Kidney (tissue), 14 donors: ENCODE results near the gene SEC14L5. TPM values are rescaled to one million over a fixed set of nuclear protein-coding genes. Genes with fewer than 3 reads are reported as not detected.

Experiments used
- DNase-seq, 5 donors: peaks; one replicate each; pipeline ENCODE4 v3.0.0-alpha.2; 2013 to 2020
- FAIRE-seq: peaks from 2 replicates; lab custom pipeline; 2012; peaks lifted over from hg19 to GRCh38; lab: Jason Lieb, UNC
- H3K27ac ChIP-seq, 2 donors: one replicate each; pipeline ENCODE4 v1.7.0; 2013; ENCODE audit warnings: low read depth in 2 of 2, low read length in 2 of 2, inconsistent platforms in 1 of 2
- H3K27me3 ChIP-seq: one replicate; pipeline ENCODE4 v1.7.1; 2013; ENCODE audit warnings: low read length, inconsistent platforms; ENCODE audit not compliant: control insufficient read depth, insufficient read depth
- H3K36me3 ChIP-seq, 3 donors: one replicate each; pipeline versions ENCODE4 v1.7.0 to v1.7.1; 2013; ENCODE audit warnings: low read length in 3 of 3, control low read depth in 1 of 3, inconsistent platforms in 1 of 3; ENCODE audit not compliant: insufficient read depth in 3 of 3, control insufficient read depth in 2 of 3
- H3K4me1 ChIP-seq, 3 donors: one replicate each; pipeline versions ENCODE4 v1.7.0 to v1.7.1; 2013; ENCODE audit warnings: low read length in 3 of 3, inconsistent platforms in 1 of 3, low read depth in 1 of 3; ENCODE audit not compliant: control insufficient read depth in 2 of 3, insufficient read depth in 2 of 3
- H3K4me3 ChIP-seq, 3 donors: one replicate each; pipeline versions ENCODE4 v1.7.0 to v1.8.1; 2013; ENCODE audit warnings: low read length in 3 of 3, control low read depth in 1 of 3, inconsistent platforms in 1 of 3
- H3K9ac ChIP-seq, 3 donors: one replicate each; pipeline versions ENCODE4 v1.7.0 to v1.7.1; 2013; ENCODE audit warnings: low read length in 3 of 3, control low read depth in 1 of 3, inconsistent platforms in 1 of 3
- H3K9me3 ChIP-seq, 3 donors: one replicate each; pipeline versions ENCODE4 v1.7.0 to v1.7.1; 2013; ENCODE audit warnings: low read length in 3 of 3, control low read depth in 1 of 3, inconsistent platforms in 1 of 3; ENCODE audit not compliant: control insufficient read depth in 2 of 3, insufficient read depth in 1 of 3
- intact Hi-C: fragments of 100-400 bp; cut with DNase I; formaldehyde crosslinking; loops from one replicate; pipeline ENCODE4 v1.11.1; 2022
- polyA plus RNA-seq: library from polyadenylated mRNA; stranded (reverse); fragments of 350-450 nt; fragmentation: Illumina TruSeq; extraction: RNeasy Lipid Tissue Mini Kit (QIAGEN cat#74804); gene quantifications from one replicate; pipeline ENCODE4 v1.2.3, GENCODE V29; 2014; ENCODE audit warnings: low read depth, low replicate concordance; ENCODE audit not compliant: insufficient read depth
- total RNA-seq: library from RNA; stranded (reverse); fragmentation: NEBNext Ultra II Directional; extraction: Animal tissue kit (Norgen Biotek cat#: 25700); gene quantifications from one replicate; pipeline ENCODE4 v1.2.1, GENCODE V29; 2021
- TF ChIP-seq, protein P1 (sequence below): IDR thresholded peaks from 3 replicates; pipeline ENCODE4 v1.5.1; 2012; ENCODE audit warnings: mild to moderate bottlenecking, moderate library complexity, borderline replicate concordance; ENCODE audit not compliant: insufficient read depth; ENCODE audit errors: extremely low read depth
- donor health status: control.
- donor health status: control.
- donor health status: control.
- donor health status: control.
- donor health status: control.
- donor health status: DM: yes; HTN: yes; CAD: no.
- donor health status: Normal renal cell carcinoma (clear cell type).

Gene SEC14L5
- total and polyA plus RNA-seq, 2 donors from 2014 or later: 0.13 to 0.16 TPM

DNA sequence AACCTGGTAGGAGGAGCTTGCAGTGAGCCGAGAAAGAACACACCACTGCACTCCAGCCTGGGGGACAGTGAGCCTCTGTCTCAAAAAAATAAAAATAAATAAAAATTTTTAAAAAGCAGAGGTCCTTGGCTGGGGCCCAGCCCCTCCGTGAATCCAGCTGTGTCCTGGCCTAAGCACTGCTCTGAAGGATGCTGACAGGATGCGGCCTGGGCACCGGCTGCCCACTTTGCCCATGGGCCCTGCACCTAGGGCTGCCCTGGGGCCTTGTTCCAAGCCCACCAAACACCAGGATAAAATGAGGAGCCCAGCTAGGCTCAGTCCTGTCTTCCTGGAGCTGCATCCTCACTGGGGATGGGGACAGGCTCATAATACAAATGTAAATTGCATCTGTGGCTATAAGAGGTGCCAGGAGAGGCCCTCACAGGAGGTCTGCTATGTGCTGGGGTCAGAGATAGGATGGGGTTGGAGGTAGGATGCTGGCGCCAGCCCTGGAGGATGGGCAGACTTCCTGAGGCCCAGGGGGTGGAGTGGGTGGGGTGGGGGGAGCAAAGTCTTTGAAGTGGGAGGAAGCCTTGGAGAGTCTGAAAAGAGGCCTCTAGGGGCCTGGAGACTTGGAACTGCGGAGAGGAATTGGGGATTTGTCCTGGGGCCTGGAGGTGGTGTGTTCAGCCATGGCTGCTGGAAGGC lies 101.4 kb downstream of the SEC14L5 start:
- H3K27ac ChIP-seq: no peak overlapping the region
- no peak overlapping the region for H3K9ac ChIP-seq
- DNase-seq (no peak), FAIRE-seq (no peak)
- H3K27me3 ChIP-seq: no peaks in the 10 kb centered on the region
- no peaks in the 10 kb centered on the region for H3K36me3 ChIP-seq
- H3K9me3 ChIP-seq: no peaks in the 10 kb centered on the region
- intact Hi-C loops: no loop called here
- H3K4me1 ChIP-seq: no peaks in the 10 kb centered on the region
- no peak overlapping the region for H3K4me3 ChIP-seq
- TF ChIP-seq, protein P1, sequence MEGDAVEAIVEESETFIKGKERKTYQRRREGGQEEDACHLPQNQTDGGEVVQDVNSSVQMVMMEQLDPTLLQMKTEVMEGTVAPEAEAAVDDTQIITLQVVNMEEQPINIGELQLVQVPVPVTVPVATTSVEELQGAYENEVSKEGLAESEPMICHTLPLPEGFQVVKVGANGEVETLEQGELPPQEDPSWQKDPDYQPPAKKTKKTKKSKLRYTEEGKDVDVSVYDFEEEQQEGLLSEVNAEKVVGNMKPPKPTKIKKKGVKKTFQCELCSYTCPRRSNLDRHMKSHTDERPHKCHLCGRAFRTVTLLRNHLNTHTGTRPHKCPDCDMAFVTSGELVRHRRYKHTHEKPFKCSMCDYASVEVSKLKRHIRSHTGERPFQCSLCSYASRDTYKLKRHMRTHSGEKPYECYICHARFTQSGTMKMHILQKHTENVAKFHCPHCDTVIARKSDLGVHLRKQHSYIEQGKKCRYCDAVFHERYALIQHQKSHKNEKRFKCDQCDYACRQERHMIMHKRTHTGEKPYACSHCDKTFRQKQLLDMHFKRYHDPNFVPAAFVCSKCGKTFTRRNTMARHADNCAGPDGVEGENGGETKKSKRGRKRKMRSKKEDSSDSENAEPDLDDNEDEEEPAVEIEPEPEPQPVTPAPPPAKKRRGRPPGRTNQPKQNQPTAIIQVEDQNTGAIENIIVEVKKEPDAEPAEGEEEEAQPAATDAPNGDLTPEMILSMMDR: no peak

DNA sequence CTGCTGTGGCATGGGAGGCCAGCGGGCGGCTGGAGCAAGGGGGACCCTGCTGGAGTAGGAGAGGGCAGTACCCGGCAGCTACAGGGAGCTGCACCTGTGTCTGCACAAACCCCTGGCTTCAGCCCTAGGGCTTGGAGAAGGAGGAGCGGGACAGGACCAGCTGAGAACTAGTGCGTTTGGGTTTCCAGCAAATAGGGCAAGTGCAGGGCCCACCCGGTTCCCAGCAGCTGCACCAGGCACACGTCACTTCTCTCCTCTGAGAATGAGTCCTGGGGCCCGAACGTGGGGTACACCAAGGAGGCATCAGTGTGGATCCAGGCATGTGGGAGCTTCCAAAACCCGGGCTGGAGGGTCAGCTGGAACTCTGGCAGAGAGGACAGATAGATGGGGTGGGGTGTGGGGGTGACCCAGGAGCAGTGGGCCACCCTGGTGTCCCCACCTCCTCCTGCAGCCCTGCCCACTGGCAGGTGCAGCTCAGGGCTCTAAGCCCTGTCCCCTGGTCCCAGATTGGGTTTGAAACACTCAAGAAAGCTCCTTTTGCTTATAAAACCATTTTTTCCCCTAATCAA lies 102.0 kb downstream of the SEC14L5 start:
- FAIRE-seq (no peak), DNase-seq (no peak)
- intact Hi-C loops: no loop called here
- H3K27me3 ChIP-seq: no peaks in the 10 kb centered on the region
- TF ChIP-seq, protein P1: no peak
- no peak overlapping the region for H3K9ac ChIP-seq
- H3K27ac ChIP-seq: no peak overlapping the region
- no peaks in the 10 kb centered on the region for H3K36me3 ChIP-seq
- H3K4me3 ChIP-seq: no peak overlapping the region
- no peaks in the 10 kb centered on the region for H3K9me3 ChIP-seq
- no peaks in the 10 kb centered on the region for H3K4me1 ChIP-seq

DNA sequence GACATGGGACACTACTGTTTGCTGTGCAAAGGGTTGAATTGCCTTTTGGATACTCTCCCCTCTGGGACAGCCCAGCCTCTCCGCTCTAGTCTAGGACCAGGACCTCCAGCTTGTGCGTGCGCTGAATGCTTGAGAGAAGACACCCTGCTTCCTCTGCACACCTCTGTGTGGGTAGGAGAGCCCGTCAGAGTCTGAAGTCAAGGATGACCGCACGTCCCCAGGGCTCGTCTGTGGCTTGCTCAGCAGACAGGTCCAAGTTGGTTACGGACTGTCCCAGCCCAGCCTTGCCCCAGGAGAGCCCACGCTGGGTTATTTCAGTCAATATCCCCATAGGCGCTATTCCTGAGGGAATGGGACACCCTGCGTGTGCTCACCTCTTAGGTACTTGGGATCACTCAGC lies 103.9 kb downstream of the SEC14L5 start:
- H3K4me3 ChIP-seq: no peak overlapping the region
- intact Hi-C loops: no loop called here
- no peaks in the 10 kb centered on the region for H3K36me3 ChIP-seq
- no peak overlapping the region for H3K9ac ChIP-seq
- H3K27me3 ChIP-seq: no peaks in the 10 kb centered on the region
- FAIRE-seq (no peak), DNase-seq (no peak)
- H3K9me3 ChIP-seq: no peaks in the 10 kb centered on the region
- H3K27ac ChIP-seq: no peak overlapping the region
- TF ChIP-seq, protein P1: no peak
- peaks cover 0 to 2% (median 0%) of the 10 kb centered on the region in 3 donors for H3K4me1 ChIP-seq
